Stimulated activated CD4-positive, alpha-beta T cell treated with anti-CD3 and anti-CD28 coated beads, TNF-alpha, amount 100 ng/mL, for 48 hours (primary cell): ENCODE data around the gene CPSF4L.
A peak's percentile ranks its signal among the peaks of the same experiment; 100 is the strongest.
"Not testable (repeated sequence)": the region's sequence is repeated elsewhere in the genome, so short reads cannot be mapped to it uniquely, and the experiment has no call there.

Source experiments
- DNase-seq, 3 donors: peaks; one replicate each; pipeline ENCODE4 v3.0.0-alpha.2; 2020; ENCODE audit warnings: low read depth in 3 of 3

Gene CPSF4L

DNA sequence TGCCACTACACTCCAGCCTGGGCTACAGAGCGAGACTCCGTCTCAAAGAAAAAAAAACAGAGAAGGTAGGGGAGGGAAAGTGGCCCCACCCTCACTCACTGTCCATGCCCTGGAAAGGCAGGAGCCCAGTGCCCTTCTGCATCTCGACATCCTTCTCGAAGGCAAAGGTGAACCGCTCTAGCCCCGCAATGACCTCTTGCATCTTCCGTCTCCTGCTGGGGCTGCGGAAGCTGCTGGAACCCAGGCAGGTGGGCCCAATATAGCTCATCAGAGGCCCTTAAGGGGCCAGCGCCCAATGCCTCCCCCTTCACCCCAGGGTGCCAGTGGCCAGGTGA is at the start of gene CPSF4L:
Gene CPSF4L, minus strand, starts transcription at position 264 of the 335 bp plus-strand sequence. Its CDS starts 62 bp downstream, at position 202.
- DNase-seq: no peak

GRCh38 chr17:73311428-73311780 is 49.7 kb upstream of the CPSF4L start:
- peak in 1 of 3 donors; percentile 12 for DNase-seq

DNA sequence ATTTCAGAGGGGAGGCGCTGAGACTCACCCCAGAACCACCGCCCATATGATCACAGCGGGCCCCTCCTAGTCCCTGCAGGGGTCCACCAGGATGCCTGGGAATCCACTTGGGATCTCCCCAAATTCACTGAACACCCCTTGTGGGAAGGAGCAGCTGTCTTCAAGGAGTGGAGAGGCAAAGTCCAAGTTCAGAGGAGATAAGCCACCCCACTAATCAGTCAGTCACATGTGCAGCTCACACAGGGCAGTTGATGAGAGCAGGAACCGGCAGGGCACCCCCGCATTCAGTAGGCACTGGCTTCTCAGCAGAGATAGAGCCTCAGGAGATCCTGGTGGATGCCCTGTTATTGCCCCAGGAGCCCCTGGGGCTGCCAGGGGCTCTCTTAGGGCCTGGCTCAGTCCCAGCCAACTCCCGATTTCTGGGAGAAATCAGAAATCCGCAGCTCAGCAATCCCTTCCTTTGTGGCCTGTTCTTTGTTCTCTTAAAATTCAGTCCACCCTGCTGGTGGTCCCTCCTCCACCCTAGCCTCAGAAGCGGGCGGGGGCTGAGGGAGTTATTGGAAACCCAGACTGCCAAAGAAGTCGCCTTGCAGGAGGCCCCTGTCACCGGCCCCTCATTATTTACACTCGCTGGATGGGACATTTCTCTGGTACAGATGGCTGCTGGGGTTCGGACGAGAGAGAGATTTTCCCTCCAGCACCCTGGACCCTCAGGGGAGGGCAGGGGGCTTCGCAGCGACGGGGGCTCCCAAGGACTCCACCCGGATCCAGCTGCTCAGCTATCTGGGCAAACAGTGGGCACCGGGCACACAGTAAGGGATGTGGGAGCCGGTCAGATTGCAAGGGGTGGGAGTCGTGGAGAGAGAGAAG is 48.3 kb upstream of the CPSF4L start:
- no peak for DNase-seq

DNA sequence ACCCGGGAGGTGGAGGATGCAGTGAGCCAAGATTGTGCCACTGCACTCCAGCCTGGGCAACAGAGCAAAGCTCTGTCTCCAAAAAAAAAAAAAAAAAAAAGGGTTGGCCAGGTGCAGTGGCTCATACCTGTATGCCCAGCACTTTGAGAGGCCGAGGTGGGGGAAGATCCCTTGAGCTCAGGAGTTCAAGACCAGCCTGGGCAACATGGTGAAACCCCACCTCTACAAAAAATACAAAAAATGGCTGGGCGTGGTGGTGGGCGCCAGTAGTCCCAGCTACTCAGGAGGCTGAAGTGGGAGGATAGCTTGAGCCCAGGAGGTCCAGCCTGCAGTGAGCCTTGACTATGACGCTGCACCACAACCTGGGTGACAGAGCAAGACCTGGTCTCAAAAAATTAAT is 47.3 kb upstream of the CPSF4L start:
- not testable (repeated sequence) for DNase-seq

- DNase-seq: no peak
Observed at GRCh38 chr17:73308017-73308823, 46.5 kb upstream of the CPSF4L start.

GRCh38 chr17:73307130-73307529 is 45.5 kb upstream of the CPSF4L start:
- DNase-seq: no peak

- DNase-seq: no peak
Observed at GRCh38 chr17:73305845-73306836, 44.5 kb upstream of the CPSF4L start.

DNA sequence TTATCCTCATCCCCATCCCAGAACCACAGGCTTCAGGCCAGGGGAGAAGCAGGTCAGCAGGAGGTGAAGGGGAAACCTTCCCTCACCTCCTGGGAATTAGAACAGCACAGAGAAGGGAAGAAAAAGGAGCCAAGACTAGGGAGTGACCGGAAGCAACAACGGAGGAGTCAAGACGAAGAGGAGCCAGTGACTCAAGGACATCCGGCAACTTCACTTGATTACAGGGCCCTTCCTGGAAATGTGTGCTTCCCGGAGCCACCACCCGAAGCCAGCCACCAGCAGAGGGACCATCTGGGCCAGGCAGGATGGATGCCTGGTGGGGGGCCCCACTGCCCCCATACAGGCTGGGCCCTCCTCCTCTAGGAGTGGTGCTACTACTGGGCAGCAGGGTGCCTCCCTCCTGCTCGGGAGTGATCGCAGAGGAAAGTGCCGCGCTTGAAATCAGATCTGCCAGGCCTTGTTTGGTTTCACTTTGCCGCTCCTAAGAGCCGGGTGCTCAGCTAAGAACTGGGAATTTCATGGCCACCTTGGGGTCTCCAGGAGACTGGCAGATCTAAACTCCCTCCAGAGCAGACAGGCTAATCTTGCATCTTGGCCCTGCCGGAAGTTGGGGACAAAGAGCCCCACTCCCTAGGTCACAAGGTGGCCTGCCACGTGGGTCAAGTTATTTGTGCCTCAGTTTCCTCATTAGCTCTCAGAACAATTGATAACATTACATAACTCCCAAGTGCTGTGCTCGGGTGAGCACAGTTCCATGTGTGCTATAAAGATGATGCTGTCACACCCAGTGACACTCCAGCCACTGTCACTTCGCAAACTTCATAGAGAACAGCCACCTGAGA is 43.5 kb upstream of the CPSF4L start:
- DNase-seq: no peak

DNA sequence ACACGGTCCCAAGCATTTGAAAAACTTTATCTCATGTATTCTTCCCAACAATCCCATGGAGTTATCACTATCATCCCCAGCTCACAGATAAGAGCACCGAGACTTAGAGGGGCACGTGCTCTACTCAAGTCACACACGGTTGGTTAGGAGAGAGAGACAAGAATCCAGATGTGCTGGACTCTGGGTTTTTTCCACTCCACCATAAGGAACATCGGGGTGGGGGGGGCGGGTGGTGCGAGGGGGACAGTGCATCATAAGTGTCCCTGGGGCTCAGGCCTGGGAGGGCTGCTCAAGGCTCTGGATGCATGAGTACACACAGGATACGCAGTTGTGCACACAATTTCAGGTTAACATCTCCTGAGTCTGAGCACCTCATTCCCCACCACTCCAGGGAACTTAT is 42.8 kb upstream of the CPSF4L start:
- no peak for DNase-seq

- DNase-seq: no peak
Observed at GRCh38 chr17:73302189-73302588, 40.5 kb upstream of the CPSF4L start.

- no peak for DNase-seq
Observed at GRCh38 chr17:73301369-73301768, 39.7 kb upstream of the CPSF4L start.

DNA sequence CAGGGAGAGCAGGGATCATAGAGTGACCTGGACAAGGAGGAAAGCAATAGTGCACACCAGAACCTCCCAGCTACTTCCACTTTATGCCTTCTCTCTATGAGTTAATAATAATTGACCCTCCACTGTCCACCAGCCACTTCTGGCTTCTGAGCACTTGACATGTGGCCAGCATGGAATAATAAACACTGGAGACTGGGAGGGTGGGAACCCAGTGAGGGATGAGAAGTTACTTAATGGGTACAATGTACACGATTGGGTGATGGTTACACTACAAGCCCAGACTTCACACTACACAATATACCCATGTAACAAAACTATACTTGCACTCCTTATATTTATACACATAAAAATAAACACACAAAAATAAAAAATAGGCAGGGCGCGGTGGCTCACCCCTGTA is 38.7 kb upstream of the CPSF4L start:
- no peak for DNase-seq

- DNase-seq: no peak
Observed at GRCh38 chr17:73297934-73298861, 36.5 kb upstream of the CPSF4L start.

- no peak for DNase-seq
Observed at GRCh38 chr17:73293480-73293911, 31.8 kb upstream of the CPSF4L start.

GRCh38 chr17:73293031-73293430 is 31.4 kb upstream of the CPSF4L start:
- DNase-seq: no peak

GRCh38 chr17:73292031-73292531 is 30.4 kb upstream of the CPSF4L start:
- DNase-seq: no peak

DNA sequence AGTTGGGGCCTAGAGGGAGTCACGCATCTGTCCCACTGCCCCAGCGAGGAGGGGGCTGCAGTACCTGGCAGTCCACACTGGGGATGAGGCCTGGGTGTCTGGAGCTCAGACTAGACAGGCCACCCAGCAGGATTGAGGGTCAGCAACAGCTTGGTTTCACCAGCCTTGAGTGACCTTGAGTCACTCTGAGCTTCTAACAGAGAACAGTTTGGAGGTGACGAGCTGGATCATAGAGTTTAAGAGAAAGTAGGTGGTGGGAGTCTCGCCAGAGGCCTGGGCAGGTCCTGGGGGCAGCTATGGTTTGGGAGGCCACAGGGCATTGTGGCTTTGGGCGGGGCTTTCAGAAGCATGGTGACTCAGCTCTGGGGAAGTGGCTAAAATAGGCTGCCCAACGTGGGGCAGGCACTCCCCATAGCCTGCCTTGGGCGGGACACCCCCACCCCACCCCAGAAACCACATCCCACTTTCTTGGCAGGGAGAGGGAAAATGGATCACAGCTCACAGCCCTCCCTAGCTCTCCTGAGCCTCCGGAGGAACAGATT is 29.7 kb upstream of the CPSF4L start:
- no peak for DNase-seq

DNA sequence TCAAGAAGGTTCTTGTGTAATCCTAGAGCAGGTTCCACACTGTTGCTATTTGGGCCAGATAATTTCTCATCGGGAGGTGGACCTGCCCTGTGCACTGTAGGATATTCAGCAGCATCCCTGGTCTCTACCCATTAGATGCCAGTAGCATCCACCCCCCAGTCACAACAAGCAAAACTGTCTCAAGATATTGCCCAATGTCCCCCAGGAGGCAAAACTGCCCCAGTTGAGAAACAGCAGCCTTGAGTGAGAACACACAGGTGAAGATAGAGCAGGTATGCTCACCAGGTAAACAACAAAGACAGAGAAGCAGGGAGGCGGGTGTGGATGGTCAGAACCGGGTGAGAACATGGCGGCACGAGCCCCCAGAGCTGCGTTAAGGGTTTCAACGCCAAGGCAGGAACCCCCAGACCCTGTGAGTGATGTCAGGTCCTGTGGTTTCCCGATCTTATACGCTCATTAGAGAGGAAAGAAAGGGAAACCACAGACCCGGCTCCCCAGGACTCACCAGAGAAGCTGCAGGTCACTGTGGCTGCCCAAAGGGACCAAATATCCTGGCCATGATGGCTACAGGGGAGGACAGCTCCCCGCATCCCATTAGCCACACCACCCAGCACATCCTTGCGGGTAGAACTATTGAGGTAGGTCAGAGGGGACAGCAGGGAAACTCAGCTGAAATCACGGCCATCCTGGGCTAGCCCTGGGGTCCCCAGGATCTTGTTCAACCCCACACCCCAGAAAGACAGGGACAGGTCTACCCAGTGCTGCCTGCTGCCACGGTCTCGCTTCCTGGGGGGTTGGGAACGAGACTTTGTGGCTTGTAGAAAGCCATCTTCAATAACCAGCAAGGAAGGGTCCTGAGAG is 28.9 kb upstream of the CPSF4L start:
- DNase-seq: no peak
